ENCODE results near the gene NXPH3.

NXPH3 gene

DNA sequence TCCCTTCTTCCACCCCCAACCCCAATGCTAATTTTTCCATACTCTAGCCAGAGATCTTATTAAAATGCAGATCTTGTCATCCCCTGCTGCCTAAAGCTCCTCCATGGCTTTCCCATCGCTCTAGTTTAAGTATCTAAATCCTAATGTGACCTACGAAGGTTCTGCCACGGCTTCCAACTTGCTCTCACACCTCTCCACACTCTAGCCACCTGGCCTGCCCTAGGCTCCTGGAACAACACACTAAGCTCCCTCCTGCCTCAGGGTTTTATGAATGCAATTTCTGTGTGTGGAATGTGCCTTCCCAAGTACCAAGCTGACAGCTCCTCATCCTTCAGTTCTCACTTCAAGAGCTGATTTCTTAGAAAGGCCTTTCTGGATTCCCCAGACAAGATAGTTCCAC, 16.6 kb downstream of the NXPH3 start:
- no peak for DNase-seq (ENCODE audit: low spot score)

GRCh38 chr17:49595328-49595727, 19.7 kb downstream of the NXPH3 start:
- DNase-seq (ENCODE audit: low spot score): no peak

DNA sequence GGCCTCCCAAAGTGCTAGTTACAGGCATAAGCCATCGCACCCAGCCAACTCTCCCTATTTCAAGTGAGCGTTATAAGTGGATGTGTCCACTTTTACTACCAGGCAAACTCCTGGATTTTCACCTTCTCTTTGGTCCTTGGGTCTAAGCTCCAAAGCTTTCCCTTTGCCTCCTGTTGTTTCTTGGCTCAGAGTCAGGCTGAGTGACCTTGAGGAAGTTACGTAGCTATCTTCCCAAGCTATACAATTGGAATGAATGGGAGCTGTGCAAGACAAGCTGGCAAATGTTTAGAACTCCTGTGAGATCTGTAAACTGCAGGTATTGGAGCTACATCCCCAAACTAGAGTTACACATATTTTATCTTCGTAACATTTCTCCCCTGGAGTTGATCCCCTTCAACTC, 20.3 kb downstream of the NXPH3 start:
- DNase-seq (ENCODE audit: low spot score): no peak

GRCh38 chr17:49596613-49597244, 21.1 kb downstream of the NXPH3 start:
- no peak for DNase-seq (ENCODE audit: low spot score)

- no peak for DNase-seq (ENCODE audit: low spot score)
These were observed 21.8 kb downstream of the NXPH3 start for GRCh38 chr17:49597436-49597835.

DNA sequence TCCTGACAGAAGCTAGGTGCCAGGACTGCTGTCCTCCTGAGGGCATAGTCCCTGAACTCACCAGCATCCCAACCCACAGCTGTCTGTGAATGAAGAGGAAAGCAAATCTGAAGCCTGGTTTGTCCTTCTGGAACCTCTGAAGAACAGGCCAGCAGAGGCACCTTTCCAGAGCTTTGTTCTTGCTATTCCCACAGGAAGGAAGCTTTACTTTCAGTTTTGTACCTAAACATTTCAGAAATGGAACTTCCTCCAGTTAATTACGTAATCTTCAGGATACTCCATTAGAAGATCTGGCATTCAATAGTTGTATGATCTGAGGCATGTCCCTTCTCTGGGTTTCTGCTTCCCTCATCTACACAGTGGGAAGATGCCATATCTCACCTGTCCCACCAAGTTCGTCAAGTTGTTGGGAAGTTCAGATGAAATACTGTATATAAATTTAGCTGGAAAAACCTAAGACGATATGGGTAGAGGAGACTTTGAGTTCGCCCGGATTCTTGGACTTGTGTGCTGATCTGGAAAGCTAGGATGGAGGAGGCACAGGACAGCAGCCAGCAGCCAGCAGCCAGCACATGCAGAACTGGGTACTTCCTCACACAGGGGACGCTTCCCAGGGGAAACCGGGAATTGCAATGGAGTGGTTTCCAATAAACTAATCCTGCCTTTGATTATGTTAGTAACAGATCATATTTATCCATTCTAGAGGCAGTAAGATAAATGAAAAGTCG, 22.4 kb downstream of the NXPH3 start:
- DNase-seq (ENCODE audit: low spot score): no peak

DNA sequence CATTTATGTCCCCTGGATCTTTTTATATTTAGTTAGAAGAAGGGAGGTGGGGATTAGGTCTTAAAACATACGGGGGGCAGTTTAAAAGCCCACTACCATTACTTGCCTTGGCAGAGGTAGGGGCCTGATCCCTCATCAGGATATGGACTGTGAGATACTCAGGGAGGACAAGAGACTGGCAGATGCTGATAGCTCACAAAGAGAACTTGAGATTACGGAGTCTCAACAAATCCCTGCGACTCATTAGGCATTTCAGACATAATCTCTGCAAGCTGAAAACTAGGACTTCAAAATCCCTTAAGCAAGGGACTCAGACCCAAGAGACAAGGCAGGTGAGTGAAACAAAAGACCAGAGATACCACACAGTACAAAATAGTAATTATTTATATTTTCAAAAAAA, 23.2 kb downstream of the NXPH3 start:
- DNase-seq (ENCODE audit: low spot score): no peak

DNA sequence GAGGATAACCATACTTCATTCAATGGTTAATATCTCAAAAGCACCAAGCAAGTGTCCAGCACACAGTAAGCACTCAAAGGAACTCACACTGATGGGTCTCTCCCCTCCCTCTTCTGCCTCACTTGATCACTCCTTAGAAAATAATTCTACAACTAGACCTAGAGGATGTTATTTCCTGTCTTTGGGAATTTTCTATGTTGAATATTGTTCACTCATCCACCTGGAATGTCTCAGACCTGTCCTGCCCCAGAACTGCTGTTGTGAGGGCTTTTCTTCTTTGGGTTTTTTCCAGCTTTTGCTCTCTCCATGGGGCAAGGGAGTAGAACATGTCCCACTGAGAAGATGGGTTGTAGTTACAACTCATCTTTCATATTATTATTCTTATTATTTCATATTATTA, 25.3 kb downstream of the NXPH3 start:
- no peak for DNase-seq (ENCODE audit: low spot score)

DNA sequence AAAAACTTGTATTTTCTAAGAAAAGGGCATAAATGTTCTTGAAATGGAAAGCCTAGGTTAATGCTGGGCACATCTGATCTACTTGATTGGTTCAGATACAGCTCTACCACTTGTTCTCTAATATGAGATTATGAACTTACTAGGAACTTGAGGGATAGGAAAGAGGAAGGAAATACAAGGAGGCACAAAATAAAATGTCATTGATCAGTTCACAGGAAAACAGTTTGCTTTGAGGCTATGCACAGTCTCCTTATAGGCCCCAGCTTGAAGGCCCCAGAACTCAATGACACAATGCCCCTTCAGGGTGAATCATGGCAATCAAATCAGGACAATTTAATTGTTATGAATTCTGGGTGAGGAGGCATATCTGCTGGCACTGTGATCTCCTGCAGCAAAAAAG, 27.1 kb downstream of the NXPH3 start:
- DNase-seq (ENCODE audit: low spot score): no peak

GRCh38 chr17:49603238-49603637, 27.6 kb downstream of the NXPH3 start:
- DNase-seq (ENCODE audit: low spot score): no peak

DNA sequence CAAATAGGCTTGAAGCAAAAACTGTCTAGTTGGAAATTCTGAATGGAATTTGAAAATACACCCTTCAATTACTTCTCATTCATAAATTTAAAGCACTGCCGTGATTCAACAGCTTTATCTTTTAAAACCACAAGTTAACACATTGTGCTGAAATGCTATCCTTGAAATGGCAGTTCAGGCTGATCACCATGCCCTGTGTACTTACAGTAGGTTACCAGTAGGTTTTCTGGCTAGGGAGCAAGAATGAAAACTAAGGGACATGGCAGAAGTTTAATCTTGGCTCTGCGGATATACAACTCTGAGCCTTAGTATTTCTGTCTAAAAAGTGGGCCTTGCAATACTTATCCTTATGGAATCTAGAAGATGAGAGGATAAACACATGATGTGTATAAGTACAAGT, 28.0 kb downstream of the NXPH3 start:
- no peak for DNase-seq (ENCODE audit: low spot score)

GRCh38 chr17:49604314-49604869, 28.7 kb downstream of the NXPH3 start:
- no peak for DNase-seq (ENCODE audit: low spot score)

DNA sequence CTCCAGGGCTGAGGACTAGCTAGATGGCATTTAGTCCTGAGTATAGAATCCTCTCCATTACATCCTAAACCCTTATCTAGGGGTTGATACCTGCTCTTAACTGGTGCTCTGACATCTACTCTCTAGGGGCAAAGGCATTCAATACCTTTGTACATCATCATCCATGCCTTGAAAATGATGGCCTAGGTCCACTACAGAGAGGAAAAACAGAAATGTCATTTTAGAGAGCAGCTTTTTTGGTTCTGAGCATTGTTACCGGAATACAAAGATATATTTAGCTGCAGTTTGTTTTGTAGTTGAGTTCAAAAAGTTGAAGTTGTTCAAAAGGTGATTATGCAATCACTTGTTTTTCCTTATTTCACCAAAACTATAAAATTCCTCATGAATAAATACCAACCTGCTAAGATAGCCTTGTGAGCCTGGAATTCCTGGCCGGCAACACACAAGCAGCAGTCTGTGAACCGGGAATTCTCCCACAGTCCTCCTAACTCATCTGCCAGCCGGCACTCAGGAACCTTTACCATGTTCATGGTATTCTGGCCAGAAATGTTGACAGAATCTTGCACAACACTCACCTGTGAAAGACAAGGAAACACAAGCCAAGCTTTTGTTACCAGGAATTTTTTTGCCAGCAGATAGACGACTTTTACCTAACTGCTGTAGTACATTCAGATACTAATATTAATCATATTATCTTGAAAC, 35.4 kb downstream of the NXPH3 start:
- no peak for DNase-seq (ENCODE audit: low spot score)

DNA sequence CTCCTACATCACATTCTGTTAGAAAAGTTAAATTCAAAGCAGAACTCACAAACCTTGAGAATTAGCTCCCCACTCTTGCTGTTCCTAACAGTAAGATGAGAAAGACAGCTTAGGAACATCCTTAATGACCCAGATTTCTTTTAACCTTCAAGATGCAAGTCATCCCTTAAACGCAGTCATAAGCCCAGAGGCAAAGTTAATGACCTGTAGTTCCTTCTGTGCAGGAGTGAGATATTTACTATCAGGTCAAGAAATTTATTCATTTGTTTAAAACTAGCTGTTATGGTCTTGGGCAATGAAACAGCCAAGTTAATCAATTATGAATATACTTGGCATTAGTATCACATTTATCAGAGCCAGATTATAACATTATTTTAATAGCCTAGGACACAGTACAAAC, 37.1 kb downstream of the NXPH3 start:
- no peak for DNase-seq (ENCODE audit: low spot score)

GRCh38 chr17:49613182-49613800, 37.6 kb downstream of the NXPH3 start:
- no peak for DNase-seq (ENCODE audit: low spot score)

DNA sequence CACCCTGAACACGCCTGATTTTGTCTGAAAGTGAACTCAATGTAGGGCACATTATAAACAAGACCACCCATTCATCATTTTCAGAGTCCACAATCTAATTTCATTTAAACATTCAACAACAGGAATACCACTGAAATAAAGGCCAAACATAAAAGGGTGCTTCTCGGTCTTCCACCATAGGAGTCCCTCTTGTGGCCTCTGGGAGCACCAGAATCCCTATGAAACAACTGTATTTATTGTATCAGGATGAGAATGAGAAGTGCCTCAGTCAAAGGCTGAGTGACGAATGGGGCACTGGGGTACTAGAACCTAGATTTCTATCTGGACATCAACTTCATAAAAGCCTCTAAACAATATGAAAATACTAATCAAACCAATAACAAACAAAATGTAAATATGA, 40.4 kb downstream of the NXPH3 start:
- no peak for DNase-seq (ENCODE audit: low spot score)

GRCh38 chr17:49616601-49617131, 41.0 kb downstream of the NXPH3 start:
- DNase-seq (ENCODE audit: low spot score): no peak

GRCh38 chr17:49618028-49618611, 42.4 kb downstream of the NXPH3 start:
- no peak for DNase-seq (ENCODE audit: low spot score)

GRCh38 chr17:49621420-49621819, 45.7 kb downstream of the NXPH3 start:
- no peak for DNase-seq (ENCODE audit: low spot score)

- DNase-seq (ENCODE audit: low spot score): no peak
These were observed 46.4 kb downstream of the NXPH3 start for GRCh38 chr17:49621946-49622529.

- no peak for DNase-seq (ENCODE audit: low spot score)
These were observed 49.2 kb downstream of the NXPH3 start for GRCh38 chr17:49624896-49625295.
